Breast epithelium (tissue), 3 donors: ENCODE results near the gene MAU2.

ENCODE experiments used
- POLR2A ChIP-seq: fragments of 450-650 bp; IDR thresholded peaks from one replicate; pipeline ENCODE4 v1.6.1; 2016; ENCODE audit warnings: antibody characterized with exemption, mild to moderate bottlenecking, moderate library complexity
- POLR2AphosphoS5 ChIP-seq, 3 donors: sonication (generic); formaldehyde crosslinking; IDR thresholded peaks; one replicate each; pipeline ENCODE4 v1.6.1; 2017; ENCODE audit warnings: antibody characterized with exemption in 3 of 3
- TF ChIP-seq, protein P1 (sequence below), 3 donors: fragments of 450-650 bp; IDR thresholded peaks; one replicate each; pipeline ENCODE4 v1.5.1; 2016 to 2017; ENCODE audit warnings: antibody characterized with exemption in 3 of 3, mild to moderate bottlenecking in 3 of 3, moderate library complexity in 3 of 3

DNA sequence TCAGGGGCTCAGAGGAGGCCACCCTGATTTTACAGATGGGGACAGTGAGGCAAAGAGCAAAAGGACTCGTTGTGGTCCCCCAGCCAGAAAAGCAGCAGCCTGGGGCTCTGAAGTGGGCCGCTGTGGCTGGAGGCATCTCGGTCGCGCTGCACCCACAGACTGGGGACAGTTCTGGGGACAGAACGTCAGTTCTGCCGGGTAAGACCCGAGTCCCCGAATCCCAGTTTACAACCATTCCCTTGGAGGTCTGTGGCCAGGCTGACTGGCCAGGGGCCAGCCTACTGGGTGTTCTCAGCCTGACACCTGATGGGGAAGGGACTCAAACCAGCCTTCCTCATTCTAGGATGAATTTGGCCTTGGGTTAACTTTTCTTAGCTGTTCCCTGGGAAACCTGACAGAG, 14.4 kb upstream of the MAU2 start:
- TF ChIP-seq, protein P1, sequence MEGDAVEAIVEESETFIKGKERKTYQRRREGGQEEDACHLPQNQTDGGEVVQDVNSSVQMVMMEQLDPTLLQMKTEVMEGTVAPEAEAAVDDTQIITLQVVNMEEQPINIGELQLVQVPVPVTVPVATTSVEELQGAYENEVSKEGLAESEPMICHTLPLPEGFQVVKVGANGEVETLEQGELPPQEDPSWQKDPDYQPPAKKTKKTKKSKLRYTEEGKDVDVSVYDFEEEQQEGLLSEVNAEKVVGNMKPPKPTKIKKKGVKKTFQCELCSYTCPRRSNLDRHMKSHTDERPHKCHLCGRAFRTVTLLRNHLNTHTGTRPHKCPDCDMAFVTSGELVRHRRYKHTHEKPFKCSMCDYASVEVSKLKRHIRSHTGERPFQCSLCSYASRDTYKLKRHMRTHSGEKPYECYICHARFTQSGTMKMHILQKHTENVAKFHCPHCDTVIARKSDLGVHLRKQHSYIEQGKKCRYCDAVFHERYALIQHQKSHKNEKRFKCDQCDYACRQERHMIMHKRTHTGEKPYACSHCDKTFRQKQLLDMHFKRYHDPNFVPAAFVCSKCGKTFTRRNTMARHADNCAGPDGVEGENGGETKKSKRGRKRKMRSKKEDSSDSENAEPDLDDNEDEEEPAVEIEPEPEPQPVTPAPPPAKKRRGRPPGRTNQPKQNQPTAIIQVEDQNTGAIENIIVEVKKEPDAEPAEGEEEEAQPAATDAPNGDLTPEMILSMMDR (IDR thresholded peaks at IDR 0.05), result no peak
- TF ChIP-seq POLR2A, result no peak
- no peak for TF ChIP-seq POLR2AphosphoS5 (IDR thresholded peaks at IDR 0.05)
